ENCODE measurements around the gene MN1. TPM values are rescaled to one million over a fixed set of nuclear protein-coding genes. Genes with fewer than 3 reads are reported as not detected.

Gene MN1
- polyA plus RNA-seq, 10 donors: 12.2 to 21.0 (median 15.6) TPM

DNA sequence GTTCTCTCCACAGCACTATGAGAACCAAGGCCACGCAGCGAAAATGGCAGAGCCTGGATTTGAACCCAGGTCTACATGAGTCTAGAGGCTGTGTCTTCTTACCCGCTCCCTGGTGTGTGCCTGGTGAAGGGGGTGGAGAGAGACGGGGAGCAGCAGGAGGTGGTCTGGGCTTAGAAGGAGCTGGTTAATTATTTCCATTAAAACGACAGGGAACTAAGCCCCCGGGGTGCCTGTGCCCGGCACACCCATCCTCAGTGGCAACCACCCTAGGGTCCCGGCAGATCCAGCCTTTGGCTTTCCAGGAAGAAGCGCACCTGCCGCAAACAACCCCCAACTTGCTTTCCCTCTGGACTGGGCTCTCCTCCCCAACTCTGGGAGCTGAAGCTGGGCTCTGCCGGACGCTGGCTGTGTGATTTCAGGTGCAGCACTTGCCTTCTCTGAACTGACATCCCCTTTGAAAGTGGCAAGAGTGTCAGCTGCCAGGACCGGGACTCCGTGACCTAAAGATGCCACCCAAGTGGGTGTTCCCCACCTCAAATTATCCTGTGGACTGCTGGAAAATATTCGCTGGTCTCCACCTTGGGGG, 35.8 kb downstream of the MN1 start:
- no peak for DNase-seq

DNA sequence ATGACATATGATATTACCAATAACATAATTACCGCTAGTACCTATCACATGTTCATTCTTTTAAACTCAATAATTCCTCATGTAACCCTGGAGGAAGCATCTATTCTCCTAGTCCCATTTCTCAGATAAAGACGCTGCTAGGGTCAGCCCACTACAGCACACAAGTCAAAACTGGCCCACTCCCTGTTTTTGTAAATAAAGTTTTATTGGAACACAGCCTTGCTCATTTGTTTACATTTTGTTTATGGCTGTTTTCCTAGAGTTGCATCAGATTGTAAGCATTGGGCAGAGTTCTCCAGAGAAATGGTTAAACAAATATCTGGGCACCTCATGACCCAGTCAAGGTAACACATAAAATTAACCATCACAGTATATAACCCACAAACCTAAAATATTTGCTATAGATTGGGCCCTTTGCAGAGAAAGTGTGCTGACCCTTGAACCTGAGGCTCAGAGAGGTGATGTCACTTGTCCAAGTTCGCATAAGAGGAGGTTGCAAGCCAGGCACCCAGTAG, 36.8 kb downstream of the MN1 start:
- DNase-seq: no peak

DNA sequence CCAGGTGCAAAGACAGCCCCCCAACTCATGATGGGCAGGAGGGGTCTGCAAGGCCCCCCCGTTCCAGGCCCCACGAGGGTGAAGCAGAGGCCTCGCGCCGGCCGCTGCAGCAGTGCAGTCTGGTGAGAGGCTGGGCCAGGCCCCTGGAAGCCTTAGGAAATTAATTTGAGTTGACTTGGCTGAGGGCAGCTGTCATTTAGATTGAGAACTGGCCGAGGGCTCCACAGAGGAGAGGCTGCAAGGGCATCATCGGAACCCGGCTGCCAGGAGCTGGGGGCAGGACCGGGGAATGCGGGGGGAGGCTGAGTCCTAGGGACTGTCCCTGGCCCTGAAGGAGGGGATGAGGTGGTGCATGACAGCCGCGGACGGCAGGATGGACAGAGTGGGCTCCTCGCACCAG, 39.9 kb downstream of the MN1 start:
- no peak for DNase-seq

DNA sequence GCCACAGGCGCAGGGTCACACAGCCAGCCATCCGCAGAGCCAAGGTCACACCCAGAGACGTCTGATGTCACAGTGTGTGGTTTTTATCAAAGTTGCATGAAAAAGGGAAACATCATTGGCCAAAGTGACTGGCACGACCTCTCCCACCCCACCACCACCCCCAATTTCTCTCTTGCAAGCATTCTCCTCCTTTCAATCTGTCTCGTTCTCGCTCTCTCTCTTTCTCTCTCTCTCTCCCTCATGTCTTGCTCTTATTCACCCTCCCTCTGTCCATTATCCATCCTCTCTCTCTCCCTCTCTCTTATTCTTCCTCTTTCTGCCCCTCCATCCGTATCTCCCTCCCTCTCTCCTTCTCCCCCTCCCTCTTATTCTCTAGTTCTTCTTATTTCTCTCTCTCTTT, 40.6 kb downstream of the MN1 start:
- no peak for DNase-seq

DNA sequence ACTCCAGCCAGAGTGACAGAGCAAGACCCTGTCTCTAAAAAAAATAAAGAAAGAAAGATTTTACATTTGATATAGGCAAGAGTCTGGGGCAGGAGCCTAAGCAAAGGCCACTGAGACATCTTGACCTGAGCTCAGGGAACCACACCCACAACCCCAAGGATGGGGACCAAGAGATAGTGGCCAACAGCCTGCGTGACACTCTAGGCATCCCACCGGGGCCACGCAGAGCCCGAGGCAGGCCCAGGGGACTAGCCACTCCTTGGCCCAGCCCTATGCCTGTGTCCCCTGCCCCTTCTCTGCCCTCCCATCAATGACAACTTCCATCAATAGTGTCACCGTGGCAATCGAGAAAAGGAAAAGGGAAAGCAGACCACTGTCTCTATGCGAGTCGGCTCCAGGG, 41.1 kb downstream of the MN1 start:
- no peak for DNase-seq

DNA sequence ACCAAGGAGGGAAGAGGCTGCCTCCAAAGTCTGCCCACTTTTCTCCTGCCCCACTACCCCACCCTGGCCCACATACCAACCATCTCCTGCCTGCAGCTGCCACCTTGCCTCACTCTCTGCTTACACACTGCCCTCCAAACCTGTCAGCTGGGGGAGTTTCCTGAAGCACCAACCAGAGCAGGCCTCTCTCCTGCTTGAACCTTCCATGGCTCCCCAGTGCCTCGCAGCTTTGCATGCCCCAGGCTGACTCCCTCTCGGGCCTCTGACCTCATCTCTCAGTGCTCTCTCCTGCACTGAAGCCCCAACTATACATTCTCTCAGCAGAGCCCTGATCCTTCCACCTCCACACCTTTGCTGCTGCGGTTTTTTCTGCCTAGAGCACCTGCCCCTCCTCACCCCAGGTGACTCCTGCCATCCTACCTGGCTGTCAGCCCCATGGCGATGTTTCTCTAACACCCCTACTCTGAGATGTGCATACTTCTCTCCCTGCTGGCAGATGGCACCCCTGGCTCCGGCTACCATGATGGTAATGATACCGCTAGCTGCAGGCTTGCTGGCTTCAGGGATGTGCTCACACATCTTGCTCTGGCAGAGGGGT, 43.5 kb downstream of the MN1 start:
- DNase-seq: no peak

DNA sequence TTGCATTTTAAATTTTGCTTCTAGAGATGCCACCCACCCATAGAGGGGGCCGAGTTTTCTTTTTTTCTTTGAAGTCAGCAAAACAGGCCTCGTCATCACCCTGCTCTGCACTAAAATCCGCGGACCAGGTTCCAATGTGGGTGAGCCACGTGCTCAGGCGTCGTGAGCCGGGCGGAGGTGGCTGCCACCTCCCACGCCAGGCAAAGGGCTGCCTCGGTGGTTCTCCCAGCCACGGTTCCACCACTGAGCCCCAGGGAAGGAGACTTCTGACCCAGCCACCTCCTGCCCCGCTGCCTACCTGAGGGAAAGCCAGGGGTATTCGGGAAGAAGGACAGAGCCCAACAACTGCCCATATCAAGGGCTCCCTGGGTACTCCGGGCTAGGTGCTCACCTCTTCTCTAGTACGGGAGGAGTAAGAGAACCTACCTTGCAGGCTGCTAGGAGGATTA, 45.3 kb downstream of the MN1 start:
- DNase-seq: no peak

DNA sequence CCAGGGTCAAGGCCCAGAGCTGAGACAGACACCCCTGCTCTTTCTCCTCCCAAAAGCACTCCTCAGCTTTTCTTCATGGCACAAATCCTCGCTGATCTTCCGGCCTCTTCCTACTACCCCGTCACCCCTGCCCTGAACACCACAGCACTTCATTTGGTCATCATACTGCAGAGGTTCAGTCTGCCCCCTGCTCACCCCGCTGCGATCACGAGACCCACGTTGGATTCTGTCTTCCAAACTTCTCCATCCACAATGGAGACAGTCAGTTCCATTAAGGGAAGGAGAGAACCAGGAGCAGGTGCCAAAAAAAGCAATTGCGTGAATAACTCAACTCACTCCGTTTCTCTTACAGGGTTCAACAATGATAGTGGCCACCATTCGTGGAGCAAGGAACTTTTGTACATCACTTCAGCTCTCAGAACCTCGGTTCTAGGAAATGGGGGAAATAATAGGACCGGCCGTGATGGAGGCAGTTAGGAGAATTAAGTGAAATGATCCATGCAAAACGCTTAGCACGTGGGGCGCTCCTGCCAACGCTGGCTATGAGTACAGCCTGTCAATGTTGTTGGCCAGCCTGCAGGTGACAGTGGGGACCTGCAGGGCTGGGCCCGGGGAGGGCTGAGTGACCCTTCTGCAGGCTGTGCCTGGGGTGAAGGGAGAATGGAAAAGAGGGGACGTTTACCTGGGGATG, 45.9 kb downstream of the MN1 start:
- no peak for DNase-seq

DNA sequence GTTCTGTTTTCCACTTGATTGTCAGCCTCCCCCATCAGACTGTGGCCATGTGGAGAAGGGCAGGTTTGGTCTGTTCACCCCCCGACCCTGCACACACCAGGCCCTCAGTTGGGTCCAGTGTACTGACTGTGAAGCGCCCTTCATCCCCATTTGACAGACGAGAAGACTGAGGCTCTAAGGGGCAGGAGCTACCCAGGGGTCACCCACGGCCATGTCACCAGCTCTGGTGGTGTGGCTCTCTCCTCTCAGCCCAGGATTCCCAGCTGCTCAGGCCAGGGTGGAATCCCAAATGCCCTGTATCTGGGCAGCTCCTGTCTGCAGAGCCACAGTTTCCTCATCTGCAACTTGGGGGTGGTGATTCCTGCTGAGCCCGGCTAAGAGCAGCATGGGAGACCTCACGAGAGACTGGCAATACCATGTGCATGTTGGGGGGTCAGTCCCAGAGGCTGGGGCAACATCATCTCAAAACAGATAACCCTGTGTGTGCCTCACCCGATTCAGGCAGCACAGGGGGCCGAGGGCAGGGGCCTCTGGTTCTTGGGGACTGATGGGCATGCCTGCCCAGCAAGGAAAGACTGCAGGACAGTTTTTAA, 46.6 kb downstream of the MN1 start:
- no peak for DNase-seq

DNA sequence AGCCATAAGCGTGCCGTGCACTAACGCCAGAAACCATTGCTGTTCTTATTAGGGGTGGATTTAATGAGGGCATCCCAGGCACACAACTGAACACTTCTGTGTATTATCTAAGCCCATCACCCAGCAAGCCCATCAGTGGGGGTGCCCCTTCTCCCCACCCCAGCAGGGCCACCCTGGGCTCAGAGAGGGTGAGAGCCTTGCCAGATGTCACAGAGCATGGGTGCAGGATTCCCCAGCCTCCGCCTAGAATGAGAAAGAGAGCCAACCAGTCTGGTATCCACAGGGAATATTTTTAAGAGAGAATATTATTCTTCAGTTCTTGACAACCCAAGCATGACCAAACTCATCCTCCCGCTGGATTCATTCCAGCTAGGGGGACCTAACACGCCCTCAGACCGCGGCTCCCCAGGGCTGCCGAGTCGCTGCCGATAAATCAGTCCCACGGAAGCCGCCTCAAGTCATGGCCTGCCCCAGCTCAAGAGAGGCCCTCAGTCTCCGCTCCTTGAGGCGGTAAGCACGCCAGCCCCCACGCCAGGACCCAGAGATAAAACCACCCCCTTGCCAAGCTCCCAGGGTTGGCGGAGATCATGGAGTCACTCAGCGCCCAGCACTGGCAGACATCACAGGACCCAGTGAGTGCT, 47.2 kb downstream of the MN1 start:
- peak in 1 of 3 donors; percentile 58 for DNase-seq

DNA sequence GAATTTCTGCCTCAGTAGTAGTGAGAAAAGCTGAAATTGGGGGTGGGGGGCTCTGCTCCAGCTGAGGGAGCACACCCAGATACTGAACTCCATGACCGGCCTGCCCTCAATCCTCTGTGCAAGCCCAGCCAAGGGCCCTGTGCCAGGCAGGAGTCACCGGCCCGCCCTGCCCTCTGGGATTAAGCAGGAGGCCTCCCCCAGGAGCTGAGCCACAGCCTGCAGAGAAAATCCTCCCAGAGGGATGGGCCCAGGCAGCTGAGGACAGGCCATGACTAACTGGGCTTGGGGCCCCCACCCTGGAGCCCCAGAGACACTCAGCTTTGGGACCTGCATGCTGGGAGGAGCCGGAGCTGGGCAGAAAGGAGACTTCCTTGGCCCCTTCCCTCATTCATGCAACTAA, 48.8 kb downstream of the MN1 start:
- no peak for DNase-seq

DNA sequence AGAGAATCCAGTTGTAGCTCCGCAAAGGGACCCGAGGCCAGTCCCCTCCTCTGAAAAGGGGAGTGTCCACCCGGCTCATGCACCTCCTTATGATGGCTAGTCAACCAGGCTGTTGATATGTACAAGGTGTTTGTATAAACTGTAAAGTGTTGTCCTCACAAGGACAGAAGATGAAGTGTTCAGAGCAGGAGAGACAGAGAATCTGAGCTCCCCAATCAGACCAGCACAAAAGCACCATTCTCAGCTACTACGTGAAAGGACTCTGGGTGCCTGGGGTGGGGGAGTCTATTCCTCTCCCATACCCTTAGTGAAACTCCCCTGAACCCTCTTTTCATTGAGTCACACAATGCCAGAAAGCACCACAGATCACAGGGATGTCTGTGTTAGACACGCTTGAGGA, 49.4 kb downstream of the MN1 start:
- no peak for DNase-seq

DNA sequence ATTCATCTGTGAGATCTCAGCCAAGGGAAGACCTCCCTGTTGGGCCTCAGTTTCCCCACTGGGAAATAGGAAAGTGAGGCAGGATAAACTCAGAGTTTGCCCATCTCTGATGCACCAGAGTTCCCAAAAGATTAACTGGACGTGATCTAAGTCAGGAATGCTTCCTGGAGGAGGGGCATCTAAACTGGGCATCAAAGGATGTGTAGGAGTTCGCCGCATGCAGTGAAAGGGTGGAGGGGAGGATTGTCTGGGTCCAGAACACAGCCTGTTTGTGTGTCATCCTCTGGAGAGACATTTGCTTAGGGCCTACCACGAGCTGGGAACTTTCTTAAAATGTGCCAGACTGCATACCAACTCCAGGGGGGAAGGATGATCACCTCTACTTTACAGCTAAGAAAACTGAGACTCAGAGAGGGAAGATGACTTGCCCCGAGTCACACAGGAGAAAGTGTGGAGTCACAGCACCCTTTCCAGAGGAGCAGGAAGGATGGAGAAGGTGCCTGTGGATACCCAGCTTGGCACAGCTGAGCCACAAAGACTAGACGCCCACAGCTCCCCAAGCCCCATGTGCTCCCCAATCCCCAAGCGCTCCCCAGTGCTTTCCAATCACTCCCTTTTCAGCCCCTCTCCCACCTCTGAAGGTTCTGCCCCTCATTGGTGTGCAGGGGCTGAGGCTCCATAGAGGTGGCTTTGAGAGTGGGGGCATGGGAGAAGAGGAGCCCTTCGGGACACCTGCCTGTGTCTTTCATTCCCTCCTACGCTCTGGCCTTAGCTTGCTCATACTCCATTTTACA, 50.1 kb downstream of the MN1 start:
- DNase-seq: no peak

DNA sequence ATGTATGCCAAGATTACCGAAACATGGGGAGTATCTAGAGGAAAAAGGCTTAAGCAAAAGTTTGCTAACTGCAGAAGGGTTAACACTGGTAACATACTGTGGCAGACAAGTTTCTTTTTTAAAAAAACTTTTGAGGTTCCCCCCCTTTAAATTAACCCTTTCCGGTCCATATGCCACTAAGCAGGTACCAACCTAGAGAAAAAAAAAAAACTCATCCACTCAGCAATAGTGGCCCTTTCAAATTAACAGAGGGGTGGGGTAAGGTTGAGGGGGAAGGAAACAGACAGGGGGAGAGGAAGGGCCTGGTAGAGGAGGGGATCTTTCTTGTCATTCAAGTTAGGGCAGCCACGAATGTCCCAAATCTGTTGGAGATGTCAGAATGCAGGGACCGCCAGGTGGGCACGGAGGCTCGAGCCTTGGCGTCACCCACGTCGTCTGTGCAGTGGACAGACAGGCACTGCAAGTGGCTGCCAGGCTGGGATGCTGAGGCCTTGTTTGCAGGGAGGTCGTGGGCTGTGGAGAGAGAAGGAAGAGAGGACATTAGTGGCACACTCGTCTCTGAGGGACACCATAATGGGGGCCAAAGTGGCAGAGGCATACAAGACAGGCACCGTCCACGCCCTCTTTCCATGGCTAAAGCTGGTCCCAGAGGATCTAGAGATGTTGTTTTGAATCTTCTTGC, 50.8 kb downstream of the MN1 start:
- no peak for DNase-seq

DNA sequence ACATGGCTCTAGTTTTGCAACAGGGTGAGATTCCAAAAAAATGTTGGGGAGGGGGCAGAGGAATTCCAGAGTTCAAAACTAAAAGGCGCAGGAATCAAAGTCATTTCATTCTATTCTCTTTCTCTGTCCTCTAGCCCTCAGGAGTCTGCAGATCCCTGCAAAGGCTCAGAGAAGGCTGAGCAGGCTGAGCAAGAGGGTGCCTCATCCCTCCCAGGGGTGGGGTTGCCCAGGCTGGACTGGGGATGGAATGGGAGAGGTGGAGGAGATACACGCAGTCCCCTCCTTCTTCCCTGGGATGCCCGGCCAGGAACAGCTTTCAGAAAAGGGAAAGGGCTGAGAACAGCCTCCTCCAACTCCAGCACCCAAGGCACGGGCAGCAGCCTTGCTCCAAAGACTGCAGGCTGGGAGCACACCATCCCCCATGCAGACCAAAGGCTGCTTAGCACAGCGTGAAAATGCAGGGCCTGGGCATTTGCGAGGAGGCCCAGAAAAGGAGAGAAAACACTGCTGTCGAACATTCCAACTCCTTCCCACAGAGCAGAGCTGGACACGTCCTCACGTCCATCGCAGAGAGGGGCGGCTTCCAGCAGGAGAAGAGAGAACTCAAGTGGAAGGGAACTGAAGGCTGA, 51.8 kb downstream of the MN1 start:
- DNase-seq: peak; percentile 25 to 82 (median 49)

DNA sequence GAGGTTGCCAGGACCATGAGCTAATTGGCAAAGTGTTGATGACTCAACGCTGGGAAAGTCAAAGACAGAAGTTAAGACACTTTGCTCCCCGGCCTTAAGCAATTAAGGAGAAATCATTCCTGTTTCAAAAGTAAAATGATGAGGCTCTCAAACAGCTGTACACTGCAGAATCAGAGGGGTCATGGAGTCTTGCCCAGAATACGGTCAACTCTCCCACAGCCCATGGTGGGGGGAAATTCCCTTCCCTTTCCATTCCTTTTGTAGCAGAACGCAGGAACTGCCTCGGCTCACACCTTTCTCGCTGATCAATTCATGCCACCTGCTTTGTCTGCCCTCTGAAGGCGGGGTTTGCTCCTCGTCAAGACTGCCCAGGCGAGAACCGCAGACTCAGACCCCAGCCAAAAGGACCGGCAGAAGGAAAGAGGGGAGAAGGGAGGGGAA, 52.8 kb downstream of the MN1 start:
- DNase-seq: peak; percentile 63 to 88 (median 77)

DNA sequence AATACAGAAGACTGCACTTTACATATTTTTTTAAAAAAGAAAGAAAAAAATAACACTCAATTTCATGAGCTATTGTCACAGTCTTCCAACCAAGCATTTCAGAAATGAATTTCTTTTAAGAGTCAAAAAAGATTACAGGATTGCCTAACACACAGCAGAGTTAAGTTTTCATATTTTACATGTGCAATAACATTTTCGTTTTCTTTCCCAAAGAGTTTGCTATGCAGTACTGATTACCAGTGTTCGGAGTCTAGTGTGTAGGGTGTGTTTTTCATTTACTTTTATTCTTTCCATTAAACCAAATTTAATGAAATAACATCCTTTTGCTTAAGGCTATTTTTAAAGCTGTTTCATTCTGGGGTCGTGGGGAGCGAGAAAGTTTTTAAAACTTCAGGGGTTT, 53.2 kb downstream of the MN1 start:
- DNase-seq: no peak

DNA sequence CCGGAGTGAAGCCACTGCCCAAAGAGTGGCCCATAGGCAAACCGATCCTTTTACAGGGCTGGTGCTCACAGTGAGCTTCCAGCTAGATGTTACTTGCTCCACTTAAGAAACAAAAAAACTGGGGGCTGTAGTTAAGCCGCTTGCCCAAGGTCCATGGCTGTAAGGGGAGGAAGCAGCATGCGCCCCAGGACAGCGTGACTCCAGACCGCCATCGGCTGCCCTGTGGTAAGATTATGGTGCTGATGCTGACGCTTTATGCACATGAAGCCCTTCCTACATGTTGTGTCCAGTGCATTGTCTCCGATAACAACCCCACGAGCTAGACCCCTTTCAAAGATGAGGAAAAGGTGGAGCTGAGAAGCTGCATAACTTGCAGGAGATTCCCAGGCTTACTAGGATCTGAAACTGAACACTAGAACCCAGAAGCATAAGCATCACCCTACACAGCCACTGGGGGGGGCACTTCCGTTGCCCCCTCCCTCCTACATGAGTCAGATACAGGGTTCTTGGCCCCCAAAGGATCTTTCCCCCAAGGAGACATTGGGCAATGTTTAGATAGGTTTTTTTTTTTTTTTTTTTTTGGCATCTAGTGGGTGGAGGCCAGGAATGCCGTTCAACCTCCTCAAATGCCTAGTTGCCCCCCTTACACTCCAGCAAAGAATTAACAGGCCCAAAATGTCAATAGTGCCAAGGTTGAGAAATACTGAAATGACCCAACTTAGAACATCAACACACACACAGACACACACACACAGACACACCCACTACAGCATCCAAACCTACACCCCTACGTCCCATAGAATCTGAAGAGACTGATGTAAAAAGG, 53.9 kb downstream of the MN1 start:
- no peak for DNase-seq

DNA sequence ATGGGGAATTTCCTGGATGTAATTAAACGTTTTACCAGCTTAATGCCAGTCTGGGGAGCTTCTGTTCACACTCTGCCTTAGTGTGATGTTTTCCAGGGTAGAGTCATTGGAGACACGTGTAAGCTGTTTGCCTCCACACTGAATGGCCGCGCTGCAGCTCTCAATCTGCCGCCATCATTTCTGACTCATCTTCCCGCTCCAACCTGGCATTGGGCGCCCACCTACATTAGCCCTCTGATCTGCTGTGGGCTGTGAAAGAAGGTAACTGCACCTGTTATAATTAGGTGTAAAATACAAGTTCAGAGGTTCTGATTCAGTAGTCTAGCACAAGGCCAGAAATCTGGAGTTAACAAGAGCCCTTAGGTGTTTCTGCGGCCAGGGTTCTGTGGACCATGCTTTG, 54.6 kb downstream of the MN1 start:
- no peak for DNase-seq
